NCI-H128 (cell line): ENCODE data around the gene PLA2G5.
"Not testable (repeated sequence)": the region's sequence is repeated elsewhere in the genome, so short reads cannot be mapped to it uniquely, and the experiment has no call there.

Source experiments
- DNase-seq: peaks from one replicate; lab custom pipeline; 2025; ENCODE audit not compliant: unreplicated experiment; lab: John Stamatoyannopoulos, UW

Gene PLA2G5

GRCh38 chr1:20069874-20070273, at the start of gene PLA2G5:
TSS of gene PLA2G5 (plus strand) at chr1:20070194. CDS start at chr1:20084831, 14,637 bp downstream.
- DNase-seq = no peak

GRCh38 chr1:20028125-20028524, 41.9 kb upstream of the PLA2G5 start:
- DNase-seq = no peak

- DNase-seq = no peak
Observed at GRCh38 chr1:20028726-20029125, 41.3 kb upstream of the PLA2G5 start.

GRCh38 chr1:20029178-20029912, 40.6 kb upstream of the PLA2G5 start:
- DNase-seq = no peak

GRCh38 chr1:20030436-20031151, 39.4 kb upstream of the PLA2G5 start:
- DNase-seq = not testable (repeated sequence)

GRCh38 chr1:20031161-20031560, 38.8 kb upstream of the PLA2G5 start:
- no peak for DNase-seq

GRCh38 chr1:20031836-20032235, 38.2 kb upstream of the PLA2G5 start:
- no peak for DNase-seq

- DNase-seq = no peak
Observed at GRCh38 chr1:20032425-20032824, 37.6 kb upstream of the PLA2G5 start.

GRCh38 chr1:20033420-20033819, 36.6 kb upstream of the PLA2G5 start:
- DNase-seq = no peak

GRCh38 chr1:20035114-20035513, 34.9 kb upstream of the PLA2G5 start:
- DNase-seq = no peak

GRCh38 chr1:20037877-20038276, 32.1 kb upstream of the PLA2G5 start:
- DNase-seq = no peak

- DNase-seq = no peak
Observed at GRCh38 chr1:20047096-20047495, 22.9 kb upstream of the PLA2G5 start.

GRCh38 chr1:20048563-20048962, 21.4 kb upstream of the PLA2G5 start:
- DNase-seq = no peak

GRCh38 chr1:20049056-20049798, 20.8 kb upstream of the PLA2G5 start:
- not testable (repeated sequence) for DNase-seq

- no peak for DNase-seq
Observed at GRCh38 chr1:20051218-20051829, 18.7 kb upstream of the PLA2G5 start.

- DNase-seq = no peak
Observed at GRCh38 chr1:20052386-20052785, 17.6 kb upstream of the PLA2G5 start.

- DNase-seq = no peak
Observed at GRCh38 chr1:20057886-20058420, 12.0 kb upstream of the PLA2G5 start.

GRCh38 chr1:20058531-20058930, 11.5 kb upstream of the PLA2G5 start:
- no peak for DNase-seq

- no peak for DNase-seq
Observed at GRCh38 chr1:20059847-20060246, 10.1 kb upstream of the PLA2G5 start.

- not testable (repeated sequence) for DNase-seq
Observed at GRCh38 chr1:20060791-20061190, 9.2 kb upstream of the PLA2G5 start.

- no peak for DNase-seq
Observed at GRCh38 chr1:20061866-20062265, 8.1 kb upstream of the PLA2G5 start.
